Thoracic aorta (tissue), 2 donors: Measurements from ENCODE around the gene PARD3B. TPM values are rescaled to one million over a fixed set of nuclear protein-coding genes. Genes with fewer than 3 reads are reported as not detected.

ENCODE experiments used
- ATAC-seq: fragments of 150-250 bp; one replicate; pipeline ENCODE4 v1.8.0; 2017; ENCODE audit warnings: low read depth; ENCODE audit not compliant: insufficient number of reproducible peaks, low FRiP score
- DNase-seq: peaks from one replicate; pipeline ENCODE4 v3.0.0-alpha.2; 2020; ENCODE audit warnings: low spot score
- H3K27ac ChIP-seq, 2 donors: fragments of 200-600 bp; sonication (generic); 1 replicate in 1 of 2; 2 replicates in 1 of 2; pipeline ENCODE4 v1.5.1; 2016; ENCODE audit warnings: mild to moderate bottlenecking in 2 of 2, moderate library complexity in 2 of 2
- H3K27me3 ChIP-seq: fragments of 200-600 bp; sonication (generic); replicated peaks from 2 replicates; pipeline ENCODE4 v1.6.0; 2016; ENCODE audit warnings: mild to moderate bottlenecking; ENCODE audit not compliant: insufficient read depth
- H3K36me3 ChIP-seq: fragments of 200-600 bp; sonication (generic); one replicate; pipeline ENCODE4 v1.5.1; 2016
- H3K4me1 ChIP-seq, 2 donors: fragments of 200-600 bp; sonication (generic); 1 replicate in 1 of 2; 2 replicates in 1 of 2; pipeline versions ENCODE4 v1.5.1 to v1.6.0; 2016; ENCODE audit warnings: low read depth in 2 of 2, mild to moderate bottlenecking in 1 of 2; ENCODE audit not compliant: control insufficient read depth in 1 of 2
- H3K4me3 ChIP-seq: fragments of 200-600 bp; sonication (generic); 2 replicates; pipeline ENCODE4 v1.5.1; 2016; ENCODE audit warnings: mild to moderate bottlenecking
- H3K9me3 ChIP-seq: fragments of 200-600 bp; sonication (generic); 2 replicates; pipeline ENCODE4 v1.5.1; 2016
- CTCF ChIP-seq: fragments of 200-600 bp; sonication (generic); IDR thresholded peaks from one replicate; pipeline ENCODE4 v1.5.1; 2019; ENCODE audit warnings: antibody characterized with exemption
- total RNA-seq, 2 donors: library from RNA; depleted of rRNA; stranded (reverse); fragments of >200 nt; gene quantifications; one replicate each; pipeline versions ENCODE4 v1.1.0 to v1.2.3, GENCODE V29; 2016

The PARD3B gene
- total RNA-seq, 2 donors from 2014 or later, result 25.7 to 34.5 TPM

GRCh38 chr2:204643326-204643725, 98.1 kb downstream of the PARD3B start:
- Histone ChIP-seq H3K4me1 (peaks cover 0 to 9% of the 10 kb centered on the region in 2 donors), H3K4me3 (no peak overlapping the region), H3K27ac (no peak overlapping the region), H3K9me3 (no peaks in the 10 kb centered on the region), H3K27me3 (no peaks in the 10 kb centered on the region), H3K36me3 (no peaks in the 10 kb centered on the region)
- no peak for TF ChIP-seq CTCF
- ATAC-seq (no peak), DNase-seq (no peak)

- DNase-seq (no peak), ATAC-seq (no peak)
- Histone ChIP-seq H3K27me3 (no peaks in the 10 kb centered on the region), H3K9me3 (no peaks in the 10 kb centered on the region), H3K4me3 (no peak overlapping the region), H3K36me3 (no peaks in the 10 kb centered on the region), H3K4me1 (peaks cover 0 to 9% of the 10 kb centered on the region in 2 donors), H3K27ac (no peak overlapping the region)
- no peak for TF ChIP-seq CTCF
These were observed 99.9 kb downstream of the PARD3B start for GRCh38 chr2:204645018-204645773.

- no peak overlapping the region for H3K27ac ChIP-seq
- H3K4me3 ChIP-seq, result no peak overlapping the region
- no peaks in the 10 kb centered on the region for H3K27me3 ChIP-seq
- peaks cover 0 to 9% of the 10 kb centered on the region in 2 donors for H3K4me1 ChIP-seq
- DNase-seq (no peak), ATAC-seq (no peak)
- H3K36me3 ChIP-seq, result no peaks in the 10 kb centered on the region
- H3K9me3 ChIP-seq, result no peaks in the 10 kb centered on the region
- no peak for TF ChIP-seq CTCF
These were observed 102.4 kb downstream of the PARD3B start for GRCh38 chr2:204647626-204648025.

- Histone ChIP-seq H3K27ac (no peak overlapping the region), H3K27me3 (no peaks in the 10 kb centered on the region), H3K9me3 (no peaks in the 10 kb centered on the region), H3K4me3 (no peak overlapping the region), H3K4me1 (peaks cover 2 to 8% of the 10 kb centered on the region in 2 donors), H3K36me3 (no peaks in the 10 kb centered on the region)
- no peak for ATAC-seq
- TF ChIP-seq CTCF, result no peak
- DNase-seq, result no peak
These were observed 105.3 kb downstream of the PARD3B start for GRCh38 chr2:204650611-204651010.

- Histone ChIP-seq H3K36me3 (no peaks in the 10 kb centered on the region), H3K27ac (no peak overlapping the region), H3K9me3 (no peaks in the 10 kb centered on the region), H3K4me3 (no peak overlapping the region), H3K27me3 (no peaks in the 10 kb centered on the region), H3K4me1 (peaks cover 2 to 8% of the 10 kb centered on the region in 2 donors)
- no peak for DNase-seq
- no peak for TF ChIP-seq CTCF
- ATAC-seq, result no peak
These were observed 106.8 kb downstream of the PARD3B start for GRCh38 chr2:204652063-204652462.
